ENCODE results near the gene SEC24D.

Gene SEC24D

GRCh38 chr4:118857760-118858159, 21.8 kb upstream of the SEC24D start:
- Histone ChIP-seq H3K4me3 (ENCODE audit: low read length, poor library complexity, severe bottlenecking) (no peak overlapping the region), H3K9ac (ENCODE audit: low read depth, low read length, poor library complexity, severe bottlenecking) (no peak overlapping the region), H3K4me2 (ENCODE audit: low read depth, low read length, poor library complexity, severe bottlenecking) (no peak overlapping the region), H4K20me1 (ENCODE audit: insufficient read depth, low read length, poor library complexity, severe bottlenecking) (no peaks in the 10 kb centered on the region), H3K4me1 (ENCODE audit: insufficient read depth, low read length, poor library complexity, severe bottlenecking) (no peaks in the 10 kb centered on the region), H3F3A (ENCODE audit: low read depth) (no peaks in the 10 kb centered on the region), H3K79me2 (ENCODE audit: insufficient read depth, low read length) (no peaks in the 10 kb centered on the region), H2AFZ (ENCODE audit: low read length) (no peak overlapping the region), H3K9me3 (ENCODE audit: insufficient read depth, low read depth, low read length) (no peaks in the 10 kb centered on the region), H3K27me3 (ENCODE audit: insufficient read depth, low read length, poor library complexity, severe bottlenecking) (no peaks in the 10 kb centered on the region), H3K36me3 (ENCODE audit: insufficient read depth, low read length) (no peaks in the 10 kb centered on the region), H3K9me2 (replicated peaks; ENCODE audit: low read depth, low read length) (no peaks in the 10 kb centered on the region)
- no peak for TF ChIP-seq EZH2phosphoT487 (IDR thresholded peaks at IDR 0.05; ENCODE audit: borderline replicate concordance)

- peak overlapping the region; percentile 71 for H3K9ac ChIP-seq (ENCODE audit: low read depth, low read length, poor library complexity, severe bottlenecking)
- no peaks in the 10 kb centered on the region for H3K9me2 ChIP-seq (replicated peaks; ENCODE audit: low read depth, low read length)
- H3K79me2 ChIP-seq (ENCODE audit: insufficient read depth, low read length): peaks cover 4% of the 10 kb centered on the region; the same call in 1 of the 2 replicates
- H3K4me1 ChIP-seq (ENCODE audit: insufficient read depth, low read length, poor library complexity, severe bottlenecking): peaks cover 18% of the 10 kb centered on the region
- no peaks in the 10 kb centered on the region; the same call in 1 of the 2 replicates for H3F3A ChIP-seq (ENCODE audit: low read depth)
- H3K36me3 ChIP-seq (ENCODE audit: insufficient read depth, low read length): no peaks in the 10 kb centered on the region
- peak overlapping the region; percentile 98 for H2AFZ ChIP-seq (ENCODE audit: low read length)
- no peaks in the 10 kb centered on the region for H3K9me3 ChIP-seq (ENCODE audit: insufficient read depth, low read depth, low read length)
- TF ChIP-seq CTCF (conservative IDR thresholded peaks at IDR 0.05; ENCODE audit: low read length): no peak
- TF ChIP-seq EZH2phosphoT487 (IDR thresholded peaks at IDR 0.05; ENCODE audit: borderline replicate concordance): no peak
- H4K20me1 ChIP-seq (ENCODE audit: insufficient read depth, low read length, poor library complexity, severe bottlenecking): no peaks in the 10 kb centered on the region
- peak overlapping the region; percentile 82 for H3K4me2 ChIP-seq (ENCODE audit: low read depth, low read length, poor library complexity, severe bottlenecking)
- no peaks in the 10 kb centered on the region for H3K27me3 ChIP-seq (ENCODE audit: insufficient read depth, low read length, poor library complexity, severe bottlenecking)
- H3K4me3 ChIP-seq (ENCODE audit: low read length, poor library complexity, severe bottlenecking): peak overlapping the region; percentile 81
Observed at GRCh38 chr4:118850488-118851173, 14.7 kb upstream of the SEC24D start.

GRCh38 chr4:118849867-118850487, 14.1 kb upstream of the SEC24D start:
- Histone ChIP-seq H3F3A (ENCODE audit: low read depth) (no peaks in the 10 kb centered on the region; the same call in 1 of the 2 replicates), H3K4me1 (ENCODE audit: insufficient read depth, low read length, poor library complexity, severe bottlenecking) (peaks cover 18% of the 10 kb centered on the region), H3K9me2 (replicated peaks; ENCODE audit: low read depth, low read length) (no peaks in the 10 kb centered on the region), H3K4me3 (ENCODE audit: low read length, poor library complexity, severe bottlenecking) (peak overlapping the region; percentile 81), H3K4me2 (ENCODE audit: low read depth, low read length, poor library complexity, severe bottlenecking) (peak overlapping the region; percentile 82), H3K27me3 (ENCODE audit: insufficient read depth, low read length, poor library complexity, severe bottlenecking) (no peaks in the 10 kb centered on the region), H4K20me1 (ENCODE audit: insufficient read depth, low read length, poor library complexity, severe bottlenecking) (no peaks in the 10 kb centered on the region), H3K9ac (ENCODE audit: low read depth, low read length, poor library complexity, severe bottlenecking) (peak overlapping the region; percentile 71), H3K36me3 (ENCODE audit: insufficient read depth, low read length) (no peaks in the 10 kb centered on the region), H3K9me3 (ENCODE audit: insufficient read depth, low read depth, low read length) (no peaks in the 10 kb centered on the region), H3K79me2 (ENCODE audit: insufficient read depth, low read length) (peaks cover 4% of the 10 kb centered on the region; the same call in 1 of the 2 replicates), H2AFZ (ENCODE audit: low read length) (peak overlapping the region; percentile 98)
- no peak for TF ChIP-seq CTCF (conservative IDR thresholded peaks at IDR 0.05; ENCODE audit: low read length)
- no peak for TF ChIP-seq EZH2phosphoT487 (IDR thresholded peaks at IDR 0.05; ENCODE audit: borderline replicate concordance)
